COLO668 (cell line): ENCODE measurements around the gene LEFTY2.
"Not testable (repeated sequence)": the region's sequence is repeated elsewhere in the genome, so short reads cannot be mapped to it uniquely, and the experiment has no call there.

ENCODE experiments used
- DNase-seq: peaks from one replicate; lab custom pipeline; 2025; ENCODE audit not compliant: unreplicated experiment; lab: John Stamatoyannopoulos, UW

Gene LEFTY2

DNA sequence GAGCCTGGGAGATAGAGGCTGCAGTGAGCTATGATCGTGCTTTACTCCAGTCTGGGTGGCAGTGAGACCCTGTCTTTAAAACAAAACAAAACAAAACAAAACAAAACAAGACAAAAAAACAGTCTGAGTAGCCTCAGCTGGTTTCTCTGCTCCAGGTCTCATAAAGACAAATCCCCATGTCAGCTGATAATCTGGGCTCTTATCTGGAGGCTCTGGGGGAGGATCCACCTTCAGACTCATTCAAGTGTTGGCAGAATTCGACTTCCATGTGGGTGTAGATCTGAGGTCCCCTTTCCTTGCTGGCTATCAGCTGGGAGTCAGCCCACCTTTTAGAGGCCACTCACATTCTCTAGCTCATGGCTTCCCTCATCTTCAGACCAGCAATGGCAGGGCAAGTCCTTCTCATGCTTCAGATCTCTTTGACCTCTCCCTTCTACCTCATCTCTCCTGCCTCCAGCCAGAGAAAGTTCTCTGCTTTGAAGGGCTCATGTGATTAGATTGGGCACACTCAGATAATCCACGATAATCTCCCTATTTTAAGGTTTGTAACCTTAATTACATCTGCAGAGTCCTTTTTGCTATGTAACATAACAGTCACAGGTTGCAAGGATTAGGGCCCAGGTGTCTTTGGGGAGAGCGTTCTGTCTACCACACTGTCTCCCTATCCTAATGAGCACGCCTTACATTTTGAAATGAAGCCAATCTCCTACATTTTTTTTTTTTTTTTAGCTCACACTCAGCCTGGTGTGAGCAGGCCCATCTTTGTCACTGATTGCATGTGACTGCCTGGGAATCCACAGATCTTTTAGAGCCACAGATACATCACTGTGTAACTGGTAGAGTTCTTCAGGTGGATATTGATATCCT lies 9.5 kb downstream of the LEFTY2 start:
- DNase-seq, result no peak

GRCh38 chr1:225930566-225930965 lies 10.5 kb downstream of the LEFTY2 start:
- DNase-seq, result no peak

- not testable (repeated sequence) for DNase-seq
These were observed 11.6 kb downstream of the LEFTY2 start for GRCh38 chr1:225929462-225929861.

GRCh38 chr1:225928186-225929175 lies 12.5 kb downstream of the LEFTY2 start:
- no peak for DNase-seq

DNA sequence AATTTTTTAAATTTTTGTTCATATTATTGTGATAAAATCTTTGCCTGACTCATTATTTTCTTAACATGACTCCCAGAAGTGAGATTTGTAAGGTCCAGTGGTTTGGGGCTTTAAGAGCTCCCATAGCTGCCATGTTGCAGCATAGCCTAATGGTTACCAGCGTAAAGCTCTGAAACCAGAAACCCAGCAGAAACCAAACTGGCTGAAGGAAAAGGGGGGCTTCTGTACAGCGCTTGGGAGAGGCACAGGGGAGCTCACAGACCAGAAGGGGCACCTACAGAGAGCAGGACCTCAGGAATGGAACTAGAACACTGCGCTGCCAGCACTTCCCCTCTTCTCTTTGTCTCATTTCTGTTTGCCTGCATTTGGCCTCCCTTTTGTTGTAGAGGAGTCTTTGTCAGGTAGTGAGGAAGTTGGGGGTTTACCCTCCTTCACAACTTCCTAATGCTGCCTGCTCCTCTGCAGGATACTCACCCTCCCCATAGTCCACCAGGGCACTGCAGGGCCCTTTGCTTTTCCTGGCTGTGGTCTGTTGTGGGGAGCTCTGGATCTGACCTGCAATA lies 14.4 kb downstream of the LEFTY2 start:
- no peak for DNase-seq

DNA sequence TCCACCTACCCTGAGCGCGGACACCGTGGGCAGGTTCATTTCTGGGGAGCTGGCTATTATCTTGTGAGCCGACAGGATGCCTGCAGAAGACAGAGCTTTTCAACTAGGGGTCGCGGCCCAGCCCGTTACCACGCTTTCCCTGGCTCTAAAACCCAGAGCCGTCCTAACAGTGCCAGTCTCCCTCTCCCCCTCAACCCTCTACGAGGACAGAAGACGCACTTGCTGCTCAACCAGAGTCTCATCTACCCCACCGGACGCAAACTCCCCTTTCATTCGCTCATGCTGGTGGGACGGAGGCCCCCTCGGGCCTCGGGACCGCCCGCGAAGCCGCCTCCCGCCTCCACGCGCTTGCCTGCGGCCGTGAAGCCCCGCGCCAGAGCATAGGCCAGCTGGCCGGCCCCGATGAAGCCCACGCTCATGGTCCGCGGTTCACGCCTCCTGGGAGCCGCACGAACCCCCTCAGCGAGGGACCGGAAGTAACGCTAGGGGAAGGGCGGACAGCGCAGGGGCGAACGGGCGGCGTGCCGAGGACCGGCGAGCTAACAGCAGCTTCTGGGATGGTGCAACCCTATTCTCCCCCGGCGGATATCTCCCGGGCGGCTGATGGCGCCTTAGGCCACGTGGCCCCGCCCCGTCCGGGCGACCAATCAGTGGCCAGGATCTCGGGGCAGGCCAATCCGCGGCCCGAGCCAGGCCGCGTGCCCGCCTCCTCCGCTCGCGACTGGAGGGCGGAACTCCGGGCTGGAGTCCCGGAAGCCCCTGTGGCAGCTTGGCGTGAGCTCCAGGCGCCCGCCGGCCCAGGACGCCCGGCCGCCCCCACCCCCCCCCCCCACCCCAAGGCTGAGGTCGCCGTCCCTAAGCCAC lies 17.1 kb downstream of the LEFTY2 start, which contains the start of gene PYCR2:
TSS of gene PYCR2 (minus strand) at position 559 of the 864 bp plus-strand sequence. CDS start at position 419, 140 bp downstream.
- DNase-seq, result peak; percentile 99

DNA sequence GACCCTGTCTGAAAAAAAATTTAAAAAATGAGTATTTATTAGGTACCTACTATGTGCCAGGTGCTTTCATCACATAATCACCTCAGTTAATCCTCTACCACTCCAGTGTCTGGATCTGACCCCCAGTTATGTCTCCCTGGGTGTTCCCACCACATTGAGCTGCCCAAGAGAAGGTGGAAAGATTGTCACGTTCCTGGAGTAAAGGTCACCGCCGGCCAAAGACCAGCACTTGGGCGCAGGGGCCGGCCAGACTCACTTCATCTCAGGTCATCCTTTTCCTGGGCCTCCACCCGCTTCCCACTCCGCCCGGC lies 17.7 kb downstream of the LEFTY2 start:
- no peak for DNase-seq

DNA sequence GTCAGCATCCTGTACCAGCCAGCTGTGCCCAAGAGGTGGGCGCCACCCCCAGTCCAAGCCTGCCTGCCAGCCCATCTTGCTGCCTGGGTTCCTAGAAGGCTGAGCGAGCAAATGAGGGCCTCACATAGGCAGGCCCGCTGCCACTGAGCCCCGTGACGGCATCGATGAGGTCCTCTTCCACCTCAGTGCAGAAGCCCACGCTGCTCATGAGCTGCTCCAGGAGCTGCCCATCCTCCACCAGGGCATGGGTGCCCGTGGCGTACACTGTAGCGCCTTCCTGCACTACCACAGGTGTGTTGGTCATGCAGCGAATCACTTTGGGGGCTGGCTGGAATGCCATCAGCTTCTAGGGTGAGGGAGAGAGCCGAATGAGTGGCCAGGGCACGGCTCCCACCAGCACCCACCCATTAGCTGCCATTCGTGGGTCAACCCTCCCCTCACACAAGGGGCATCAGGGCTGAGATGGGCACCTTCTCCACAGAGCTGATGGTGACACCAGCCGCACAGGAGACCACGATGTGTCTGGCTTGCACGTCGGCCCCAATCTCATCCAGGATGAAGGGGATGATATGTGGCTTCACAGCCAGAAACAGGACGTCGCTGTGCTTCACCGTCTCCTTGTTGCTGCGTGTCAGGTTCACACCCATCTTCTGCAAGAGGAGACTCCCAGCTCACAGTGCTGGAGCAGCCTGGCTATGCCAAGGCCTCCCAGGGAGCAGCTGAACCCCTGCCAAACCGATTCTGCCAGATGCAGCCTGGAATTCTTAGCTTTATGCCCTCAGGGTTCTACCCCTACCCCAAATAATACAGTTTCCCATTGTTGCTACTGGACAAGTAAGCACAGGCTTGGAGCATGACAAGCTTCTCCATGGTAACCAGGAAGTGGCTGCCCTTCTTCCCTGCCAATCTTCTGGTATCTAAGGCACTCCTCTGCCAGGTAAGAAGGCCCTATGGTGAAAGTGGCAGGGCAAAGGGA lies 19.0 kb downstream of the LEFTY2 start:
- DNase-seq, result peak; percentile 21

DNA sequence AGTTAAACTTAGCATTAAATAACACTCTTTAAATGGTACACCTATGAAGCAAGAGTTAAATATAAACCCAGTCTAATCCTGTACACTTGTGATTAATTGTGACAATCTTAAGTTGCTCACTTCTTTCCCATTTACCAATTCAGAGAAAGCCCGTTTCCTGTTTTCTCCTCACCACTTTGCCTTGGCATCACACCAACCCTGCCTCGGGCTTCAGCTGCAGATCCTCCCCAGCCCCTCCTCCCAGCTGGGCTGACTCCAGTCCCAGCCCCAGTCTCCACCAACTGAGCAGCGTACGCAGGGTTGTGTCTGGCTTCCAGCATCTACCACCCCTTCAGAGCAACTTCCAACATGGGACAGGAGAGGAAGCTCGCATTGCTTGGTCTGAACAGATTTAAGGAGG lies 21.1 kb downstream of the LEFTY2 start:
- peak; percentile 23 for DNase-seq

DNA sequence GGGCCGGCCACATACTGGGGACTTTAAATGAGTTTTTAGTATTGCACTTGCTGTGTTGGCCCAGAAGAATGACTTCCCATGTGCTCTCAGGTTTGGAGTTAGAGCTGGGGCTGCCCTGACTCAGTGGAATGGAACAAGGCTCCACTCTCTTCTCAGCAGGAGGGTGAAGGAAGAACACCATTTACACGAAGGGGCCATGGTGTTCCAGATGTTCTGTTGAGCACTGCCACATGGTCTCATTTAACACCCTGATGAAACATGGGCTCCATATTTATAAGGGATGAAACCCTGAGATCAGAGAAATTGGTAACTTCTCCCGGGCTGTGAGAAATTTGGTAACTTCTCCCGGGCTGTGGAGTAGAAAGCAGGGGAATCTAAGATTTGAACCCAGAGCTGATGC lies 22.7 kb downstream of the LEFTY2 start:
- no peak for DNase-seq

DNA sequence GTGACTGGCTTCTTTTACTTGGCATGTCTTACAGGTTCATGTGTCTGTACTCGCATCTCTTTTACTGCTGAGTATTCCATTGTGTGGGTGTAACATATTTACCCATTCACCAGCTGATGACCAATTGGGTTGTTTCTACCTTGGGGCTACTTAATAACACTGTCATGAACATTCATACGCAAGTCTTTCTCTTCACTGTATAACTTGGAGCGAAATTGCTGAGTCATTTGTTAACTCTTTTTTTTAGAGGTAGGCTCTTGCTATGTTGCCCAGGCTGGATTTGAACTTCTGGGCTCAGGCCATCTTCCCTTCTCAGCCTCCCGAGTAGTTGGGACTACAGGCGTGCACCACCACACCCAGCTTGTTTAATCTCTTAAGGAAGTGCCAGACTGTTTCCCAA lies 23.5 kb downstream of the LEFTY2 start:
- DNase-seq, result no peak

GRCh38 chr1:225917101-225917500 lies 23.9 kb downstream of the LEFTY2 start:
- DNase-seq, result no peak

GRCh38 chr1:225915538-225915991 lies 25.5 kb downstream of the LEFTY2 start:
- DNase-seq, result peak; percentile 24

DNA sequence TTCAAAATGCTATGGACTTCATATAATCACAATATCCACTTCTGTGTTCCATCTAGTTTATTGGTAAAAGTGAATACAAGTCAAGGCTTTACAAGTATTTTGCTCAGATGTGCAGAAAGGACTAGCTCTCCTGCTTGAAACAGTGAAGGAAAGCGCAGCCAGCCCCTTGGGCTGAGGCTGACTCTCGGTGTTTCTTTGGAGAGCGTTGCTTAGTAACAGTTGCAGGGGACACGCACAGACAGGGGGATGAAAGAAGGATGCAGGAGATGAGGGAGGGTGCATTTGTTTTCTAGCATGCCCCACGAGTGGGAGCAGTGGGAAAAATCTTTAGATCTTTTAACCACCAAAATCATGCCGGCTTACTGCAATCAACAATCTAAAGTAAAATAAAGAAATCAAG lies 26.1 kb downstream of the LEFTY2 start:
- DNase-seq, result no peak

GRCh38 chr1:225914391-225914790 lies 26.6 kb downstream of the LEFTY2 start:
- no peak for DNase-seq

DNA sequence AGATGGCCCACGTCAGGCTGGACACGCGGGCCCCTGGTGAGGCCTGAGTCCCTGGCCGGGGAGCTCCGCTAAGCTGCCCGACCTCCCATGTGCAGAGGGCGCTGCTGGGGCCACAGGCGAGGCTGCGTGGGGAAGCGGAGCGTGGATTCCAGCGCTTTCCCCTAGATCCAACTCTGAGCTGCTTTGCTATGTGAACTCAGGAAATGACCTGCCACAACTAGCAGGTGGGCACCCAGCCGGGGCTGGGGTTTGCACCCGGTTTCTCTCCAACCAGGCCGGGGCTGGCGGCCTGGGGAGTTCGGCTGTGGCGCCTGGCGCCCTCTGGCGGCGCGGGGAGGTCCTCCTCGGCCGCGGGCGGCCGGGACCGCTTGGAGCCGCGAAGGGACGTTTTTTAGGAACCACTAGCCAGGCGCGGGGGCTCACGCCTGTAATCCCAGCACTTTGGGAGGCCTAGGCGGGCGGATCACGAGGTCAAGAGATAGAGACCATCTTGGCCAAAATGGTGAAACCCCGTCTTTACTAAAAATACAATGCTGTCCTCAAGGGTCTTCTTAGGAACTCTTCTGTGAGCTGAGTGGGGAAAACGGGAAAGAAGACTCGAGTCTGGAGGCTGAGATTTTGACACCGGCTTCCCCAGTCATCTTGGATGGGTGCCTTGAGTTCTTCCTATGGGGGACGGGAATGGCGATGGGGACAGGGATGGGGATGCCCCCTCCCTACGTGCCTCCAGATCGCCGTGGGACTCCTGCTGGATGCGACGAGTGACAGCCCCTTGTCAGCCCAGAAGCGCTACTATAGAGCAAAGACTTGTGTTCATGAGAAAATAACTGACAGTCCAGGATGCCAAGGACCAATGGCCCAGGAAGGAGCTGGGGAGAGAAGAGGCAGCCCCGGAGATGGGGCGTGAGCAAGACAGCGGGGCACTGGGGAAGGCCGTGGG lies 29.6 kb downstream of the LEFTY2 start:
- peak; percentile 28 for DNase-seq

DNA sequence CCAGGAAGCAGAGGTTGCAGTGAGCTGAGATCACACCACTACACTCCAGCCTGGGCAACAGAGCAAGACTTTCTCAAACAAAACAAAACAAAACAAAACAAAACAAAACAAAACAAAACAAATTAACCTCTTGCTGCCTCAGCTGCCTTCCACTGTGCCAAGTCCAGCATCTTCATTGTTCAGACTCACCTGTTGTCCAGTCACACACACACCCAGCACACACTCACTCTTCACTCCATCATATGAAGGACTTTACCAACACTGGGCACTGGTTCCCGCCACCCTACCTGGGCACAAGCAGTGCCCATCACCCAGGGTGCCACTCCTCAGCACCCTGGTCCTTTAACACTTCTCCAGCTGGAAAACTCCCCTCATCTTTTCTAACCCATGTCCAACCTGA lies 31.5 kb downstream of the LEFTY2 start:
- DNase-seq, result peak; percentile 27

- peak; percentile 85 for DNase-seq
These were observed 32.2 kb downstream of the LEFTY2 start for GRCh38 chr1:225908773-225909172.
